Sigmoid colon (tissue), 3 donors: ENCODE data around the gene KPNA6.

ENCODE experiments used
- CTCF ChIP-seq, 4 experiments: fragments of 450-650 bp in 3 of 4; fragments of 200-600 bp in 1 of 4; IDR thresholded peaks; one replicate each; pipeline ENCODE4 v1.5.1; 2016 to 2019; ENCODE audit warnings: antibody characterized with exemption in 4 of 4, mild to moderate bottlenecking in 3 of 4, moderate library complexity in 2 of 4
- POLR2A ChIP-seq, 2 donors: fragments of 450-650 bp; IDR thresholded peaks; one replicate each; pipeline ENCODE4 v1.6.1; 2016; ENCODE audit warnings: antibody characterized with exemption in 2 of 2, mild to moderate bottlenecking in 2 of 2, moderate library complexity in 2 of 2

- TF ChIP-seq CTCF (IDR thresholded peaks at IDR 0.05): no peak
- no peak for TF ChIP-seq POLR2A (IDR thresholded peaks at IDR 0.05)
Measured at GRCh38 chr1:32111789-32112188, 3.9 kb downstream of the KPNA6 start.
